Upper lobe of left lung (tissue), 6 donors: ENCODE data around the gene TMEM181. TPM values are rescaled to one million over a fixed set of nuclear protein-coding genes. Genes with fewer than 3 reads are reported as not detected.
A peak's percentile ranks its signal among the peaks of the same experiment; 100 is the strongest.

Source experiments
- ATAC-seq, 2 donors: fragments of 200-7000 bp; cut with Tn5 transposase; one replicate each; pipeline ENCODE4 v1.9.1; 2022; ENCODE audit warnings: mild to moderate bottlenecking in 2 of 2, moderate library complexity in 2 of 2; ENCODE audit not compliant: low FRiP score in 2 of 2
- DNase-seq, 2 donors: peaks; one replicate each; pipeline ENCODE4 v3.0.0-alpha.2; 2019 to 2020
- H3K27ac ChIP-seq, 4 donors: fragments of 200-600 bp; sonication (generic); one replicate each; pipeline ENCODE4 v1.5.1; 2016 to 2019
- H3K27me3 ChIP-seq, 4 donors: fragments of 200-600 bp; sonication (generic); one replicate each; pipeline ENCODE4 v1.5.1; 2017 to 2019
- H3K36me3 ChIP-seq, 4 donors: fragments of 200-600 bp; sonication (generic); one replicate each; pipeline ENCODE4 v1.5.1; 2016 to 2019
- H3K4me1 ChIP-seq, 4 donors: fragments of 200-600 bp; sonication (generic); one replicate each; pipeline ENCODE4 v1.5.1; 2018 to 2019
- H3K4me3 ChIP-seq, 4 donors: fragments of 200-600 bp; sonication (generic); one replicate each; pipeline ENCODE4 v1.5.1; 2017 to 2019; ENCODE audit warnings: mild to moderate bottlenecking in 2 of 4, moderate library complexity in 1 of 4
- H3K9me3 ChIP-seq, 4 donors: fragments of 200-600 bp; sonication (generic); one replicate each; pipeline ENCODE4 v1.5.1; 2018 to 2019
- EP300 ChIP-seq, 4 donors: sonication (generic); formaldehyde crosslinking; IDR thresholded peaks; one replicate each; pipeline ENCODE4 v1.5.1; 2017; ENCODE audit warnings: antibody characterized with exemption in 4 of 4, control low read depth in 2 of 4
- POLR2A ChIP-seq, 4 donors: fragments of 450-650 bp; IDR thresholded peaks; one replicate each; pipeline ENCODE4 v1.5.1; 2016 to 2017; ENCODE audit warnings: antibody characterized with exemption in 4 of 4, mild to moderate bottlenecking in 2 of 4
- POLR2AphosphoS5 ChIP-seq, 2 donors: sonication (generic); formaldehyde crosslinking; IDR thresholded peaks; one replicate each; pipeline ENCODE4 v1.5.1; 2017; ENCODE audit warnings: antibody characterized with exemption in 2 of 2
- WGBS, 2 donors: methylation state at CpG; one replicate each; pipeline ENCODE4 v1.1.5; 2017 to 2018; 5-methylcytosine and 5-hydroxymethylcytosine counted together
- total RNA-seq, 6 donors: library from RNA; depleted of rRNA in 4 of 6; stranded (reverse); fragments of >200 nt in 4 of 6; gene quantifications; one replicate each; pipeline versions ENCODE4 v1.1.0 to v1.2.1, GENCODE V29; 2016 to 2021
- TF ChIP-seq, protein P1 (sequence below), 6 experiments: fragments of 450-650 bp in 4 of 6; fragments of 200-600 bp in 2 of 6; sonication (generic) in 2 of 6; IDR thresholded peaks; one replicate each; pipeline ENCODE4 v1.5.1; 2016 to 2019; ENCODE audit warnings: antibody characterized with exemption in 6 of 6
- donor health status: DM: no; HTN: no; CAD: no; lungs with moderate emphysema.
- donor health status: DM: no; HTN: yes; CAD: no; lungs with severe emphysema.

Gene TMEM181, protein sequence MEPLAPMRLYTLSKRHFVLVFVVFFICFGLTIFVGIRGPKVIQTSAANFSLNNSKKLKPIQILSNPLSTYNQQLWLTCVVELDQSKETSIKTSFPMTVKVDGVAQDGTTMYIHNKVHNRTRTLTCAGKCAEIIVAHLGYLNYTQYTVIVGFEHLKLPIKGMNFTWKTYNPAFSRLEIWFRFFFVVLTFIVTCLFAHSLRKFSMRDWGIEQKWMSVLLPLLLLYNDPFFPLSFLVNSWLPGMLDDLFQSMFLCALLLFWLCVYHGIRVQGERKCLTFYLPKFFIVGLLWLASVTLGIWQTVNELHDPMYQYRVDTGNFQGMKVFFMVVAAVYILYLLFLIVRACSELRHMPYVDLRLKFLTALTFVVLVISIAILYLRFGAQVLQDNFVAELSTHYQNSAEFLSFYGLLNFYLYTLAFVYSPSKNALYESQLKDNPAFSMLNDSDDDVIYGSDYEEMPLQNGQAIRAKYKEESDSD
- 10 to 100 TPM; 11.5 to 27.6 (median 18.9) TPM for total RNA-seq

DNA sequence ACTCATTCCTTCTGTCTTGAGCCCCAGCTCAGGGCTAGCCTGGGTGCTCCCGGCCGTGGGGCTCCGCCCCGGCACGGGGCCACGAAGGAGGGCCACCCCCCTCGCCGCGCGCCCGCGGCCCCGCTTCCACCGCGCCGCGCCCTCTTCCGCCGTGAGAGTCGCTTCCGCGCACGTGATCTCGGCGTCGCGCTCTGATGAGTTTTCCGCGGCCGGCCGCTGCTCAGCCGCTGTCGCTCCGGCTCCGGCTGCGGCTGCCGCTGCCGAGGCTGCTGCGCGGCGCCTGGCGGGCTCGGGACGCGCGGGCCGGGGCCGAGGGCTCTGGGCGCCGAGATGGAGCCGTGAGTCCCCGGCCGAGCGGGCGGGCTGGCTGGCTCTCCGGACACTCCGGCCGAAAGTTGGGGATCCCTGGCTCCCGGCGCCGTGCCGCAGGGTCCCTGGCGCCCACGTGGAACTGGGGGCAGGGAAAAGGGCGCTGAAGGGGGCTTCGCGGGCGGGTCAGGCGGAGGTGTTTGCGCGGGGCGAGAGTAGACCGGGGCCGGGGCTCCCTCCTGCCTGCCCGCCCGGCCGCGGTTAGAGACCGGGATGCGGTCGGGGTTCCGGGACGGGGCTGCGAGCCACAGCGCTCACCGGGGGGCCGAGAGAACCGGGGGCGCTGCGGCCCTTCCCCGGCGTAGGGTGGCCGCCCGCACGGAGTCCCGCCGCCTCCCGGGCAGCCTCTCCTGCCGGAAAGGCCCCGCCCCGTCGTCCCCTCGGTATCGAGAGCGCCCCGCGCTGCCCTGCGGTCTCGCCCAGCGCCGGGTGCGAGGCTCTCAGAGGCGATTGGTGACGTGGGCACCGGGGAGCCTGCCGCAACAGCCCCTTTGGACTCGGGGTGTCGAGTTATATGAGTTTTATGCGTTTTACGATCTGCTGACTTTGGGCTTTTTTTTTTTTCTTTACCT, at the start of gene TMEM181:
TMEM181 (plus strand) TSS at position 197 of the 941 bp plus-strand sequence; CDS start at position 331, 134 bp downstream.
- DNase-seq (peak; percentile 87 to 99), ATAC-seq (peak; percentile 87 to 96)
- peak within 1 kb of the TSS; percentile 87 to 98 (median 91) for H3K4me3 ChIP-seq
- TF ChIP-seq EP300 (IDR thresholded peaks at IDR 0.05): peak in 1 of 4 donors; percentile 69
- TF ChIP-seq, protein P1, sequence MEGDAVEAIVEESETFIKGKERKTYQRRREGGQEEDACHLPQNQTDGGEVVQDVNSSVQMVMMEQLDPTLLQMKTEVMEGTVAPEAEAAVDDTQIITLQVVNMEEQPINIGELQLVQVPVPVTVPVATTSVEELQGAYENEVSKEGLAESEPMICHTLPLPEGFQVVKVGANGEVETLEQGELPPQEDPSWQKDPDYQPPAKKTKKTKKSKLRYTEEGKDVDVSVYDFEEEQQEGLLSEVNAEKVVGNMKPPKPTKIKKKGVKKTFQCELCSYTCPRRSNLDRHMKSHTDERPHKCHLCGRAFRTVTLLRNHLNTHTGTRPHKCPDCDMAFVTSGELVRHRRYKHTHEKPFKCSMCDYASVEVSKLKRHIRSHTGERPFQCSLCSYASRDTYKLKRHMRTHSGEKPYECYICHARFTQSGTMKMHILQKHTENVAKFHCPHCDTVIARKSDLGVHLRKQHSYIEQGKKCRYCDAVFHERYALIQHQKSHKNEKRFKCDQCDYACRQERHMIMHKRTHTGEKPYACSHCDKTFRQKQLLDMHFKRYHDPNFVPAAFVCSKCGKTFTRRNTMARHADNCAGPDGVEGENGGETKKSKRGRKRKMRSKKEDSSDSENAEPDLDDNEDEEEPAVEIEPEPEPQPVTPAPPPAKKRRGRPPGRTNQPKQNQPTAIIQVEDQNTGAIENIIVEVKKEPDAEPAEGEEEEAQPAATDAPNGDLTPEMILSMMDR (IDR thresholded peaks at IDR 0.05): peak in 1 of 6 experiments; percentile 17
- peak in 3 of 4 donors; percentile 48 to 87 (median 81) for TF ChIP-seq POLR2A (IDR thresholded peaks at IDR 0.05)
- TF ChIP-seq POLR2AphosphoS5 (IDR thresholded peaks at IDR 0.05): peak; percentile 83 to 92
- H3K27ac ChIP-seq: peak within 1 kb of the TSS; percentile 92 to 93 (median 92)
- 1 to 2% methylated on average over 38 to 56 of the region's 120 CpGs for WGBS, 2 donors
- no peaks in the 10 kb centered on the region for H3K9me3 ChIP-seq
- H3K27me3 ChIP-seq: no peaks in the 10 kb centered on the region
- H3K4me1 ChIP-seq: peaks cover 17 to 39% (median 26%) of the 10 kb centered on the region in 4 donors
- no peaks in the 10 kb centered on the region for H3K36me3 ChIP-seq

DNA sequence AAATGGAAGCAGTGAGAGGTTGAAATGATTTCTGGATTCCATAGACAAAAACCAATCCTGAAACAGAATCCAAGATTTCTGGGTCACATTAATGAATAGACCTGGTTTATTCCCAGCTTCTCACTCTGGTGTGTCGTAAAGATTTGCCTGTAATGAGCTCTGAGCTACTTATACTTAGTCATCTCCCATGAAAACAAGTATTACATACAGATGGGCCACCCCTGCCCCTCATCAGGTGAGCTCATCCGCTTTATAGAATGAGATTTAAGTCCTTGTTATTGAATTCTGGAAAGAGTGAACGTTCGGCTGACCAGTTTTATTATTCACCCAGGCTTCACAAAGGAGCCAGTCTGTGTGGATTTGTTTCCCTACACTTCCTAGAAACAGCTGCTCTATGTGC, 47.1 kb upstream of the TMEM181 start:
- Histone ChIP-seq H3K4me3 (no peak overlapping the region), H3K4me1 (peaks cover 0 to 7% (median 5%) of the 10 kb centered on the region in 4 donors), H3K27ac (no peak overlapping the region), H3K9me3 (no peaks in the 10 kb centered on the region), H3K27me3 (peaks cover 0 to 13% (median 2%) of the 10 kb centered on the region in 4 donors), H3K36me3 (no peaks in the 10 kb centered on the region)
- no peak for ATAC-seq
- TF ChIP-seq POLR2AphosphoS5 (IDR thresholded peaks at IDR 0.05) (no peak), POLR2A (IDR thresholded peaks at IDR 0.05) (no peak), EP300 (IDR thresholded peaks at IDR 0.05) (no peak)
- TF ChIP-seq, protein P1 (IDR thresholded peaks at IDR 0.05): no peak
- 88 to 96% methylated on average over 4 of the region's 4 CpGs for WGBS, 2 donors
- no peak for DNase-seq

DNA sequence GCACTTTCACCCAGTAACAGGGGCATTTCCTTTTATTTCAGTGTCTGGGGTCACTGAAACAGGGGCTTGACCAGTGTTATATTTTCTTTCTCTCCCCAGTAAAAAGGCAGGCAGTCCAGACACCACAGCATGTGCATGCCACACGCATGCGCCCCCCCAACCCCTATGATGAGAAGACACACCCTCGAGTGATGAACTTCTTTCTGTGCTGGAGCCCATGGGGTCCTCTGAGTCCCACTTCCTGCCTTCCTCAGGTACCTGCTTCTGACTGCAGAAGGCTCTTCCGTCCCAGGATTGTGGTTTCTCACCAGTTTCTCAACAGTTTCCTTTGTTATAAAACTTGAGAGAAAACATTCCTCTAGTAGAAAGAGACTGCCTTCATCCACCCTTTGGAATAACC, 45.7 kb upstream of the TMEM181 start:
- no peak for ATAC-seq
- Histone ChIP-seq H3K4me1 (peaks cover 5 to 15% (median 14%) of the 10 kb centered on the region in 4 donors), H3K27me3 (peaks cover 0 to 13% (median 2%) of the 10 kb centered on the region in 4 donors), H3K36me3 (no peaks in the 10 kb centered on the region), H3K27ac (no peak overlapping the region), H3K4me3 (no peak overlapping the region), H3K9me3 (no peaks in the 10 kb centered on the region)
- no peak for DNase-seq
- 71 to 77% methylated on average over 4 of the region's 4 CpGs for WGBS, 2 donors
- TF ChIP-seq POLR2A (IDR thresholded peaks at IDR 0.05) (no peak), EP300 (IDR thresholded peaks at IDR 0.05) (no peak), POLR2AphosphoS5 (IDR thresholded peaks at IDR 0.05) (no peak)
- TF ChIP-seq, protein P1 (IDR thresholded peaks at IDR 0.05): no peak

DNA sequence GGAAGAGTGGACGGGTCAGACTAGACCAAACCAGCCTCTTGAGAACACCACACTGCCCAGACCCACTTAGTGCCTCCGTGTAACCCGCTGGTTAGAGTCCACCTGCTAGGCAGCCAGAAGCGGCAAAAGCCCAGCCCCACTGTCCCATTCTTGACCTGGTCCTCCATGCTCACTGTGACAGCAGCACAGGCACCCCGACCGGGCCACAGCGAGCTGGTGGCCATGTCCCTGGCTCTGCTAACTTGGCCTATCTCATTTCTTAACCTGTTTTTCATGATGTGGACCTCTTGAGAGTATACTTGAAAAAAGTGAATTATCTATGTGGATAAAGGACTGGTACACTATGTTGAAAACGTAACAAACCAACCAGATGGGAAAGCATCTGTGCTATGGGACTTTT, 44.9 kb upstream of the TMEM181 start:
- no peak for TF ChIP-seq POLR2A (IDR thresholded peaks at IDR 0.05)
- TF ChIP-seq EP300 (IDR thresholded peaks at IDR 0.05): no peak
- TF ChIP-seq POLR2AphosphoS5 (IDR thresholded peaks at IDR 0.05): no peak
- TF ChIP-seq, protein P1 (IDR thresholded peaks at IDR 0.05): no peak
- 94 to 98% methylated on average over 7 of the region's 8 CpGs for WGBS, 2 donors
- Histone ChIP-seq H3K27ac (no peak overlapping the region), H3K36me3 (no peaks in the 10 kb centered on the region), H3K27me3 (peaks cover 0 to 13% (median 2%) of the 10 kb centered on the region in 4 donors), H3K4me3 (no peak overlapping the region), H3K4me1 (peaks cover 5 to 15% (median 14%) of the 10 kb centered on the region in 4 donors), H3K9me3 (no peaks in the 10 kb centered on the region)
- ATAC-seq (no peak), DNase-seq (peak in 1 of 2 donors; percentile 55)
